Gastroesophageal sphincter (tissue), 3 donors: ENCODE data around the gene FCHO1.

Source experiments
- EP300 ChIP-seq: sonication (generic); formaldehyde crosslinking; IDR thresholded peaks from one replicate; pipeline ENCODE4 v1.6.1; 2017; ENCODE audit warnings: antibody characterized with exemption, mild to moderate bottlenecking
- POLR2A ChIP-seq, 2 donors: fragments of 450-650 bp; IDR thresholded peaks; one replicate each; pipeline ENCODE4 v1.6.1; 2017; ENCODE audit warnings: antibody characterized with exemption in 2 of 2, mild to moderate bottlenecking in 2 of 2, moderate library complexity in 1 of 2
- TF ChIP-seq, protein P1 (sequence below), 4 experiments: fragments of 200-600 bp in 2 of 4; fragments of 450-650 bp in 2 of 4; sonication (generic) in 1 of 4; IDR thresholded peaks; one replicate each; pipeline ENCODE4 v1.5.1; 2017 to 2019; ENCODE audit warnings: antibody characterized with exemption in 4 of 4, mild to moderate bottlenecking in 2 of 4, moderate library complexity in 2 of 4

DNA sequence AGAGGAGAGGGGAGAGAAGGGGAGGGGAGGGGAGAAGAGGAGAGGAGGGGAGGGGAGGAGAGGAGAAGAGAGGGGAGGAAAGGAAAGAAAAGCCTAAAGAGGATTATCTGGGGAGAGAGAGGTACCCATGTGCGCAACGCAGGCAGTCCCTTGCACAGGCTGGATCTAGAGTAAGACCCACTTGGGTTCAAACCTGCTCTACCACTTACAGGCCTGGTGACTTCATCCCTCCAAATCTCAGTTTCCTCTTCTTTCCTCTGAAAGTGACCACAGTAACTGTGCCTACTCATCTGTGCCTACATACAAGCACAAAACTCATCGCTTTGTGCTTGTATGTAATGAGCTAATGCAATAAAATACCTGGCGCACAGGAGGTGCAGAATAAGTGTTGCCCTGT is 32.7 kb upstream of the FCHO1 start:
- TF ChIP-seq, protein P1, sequence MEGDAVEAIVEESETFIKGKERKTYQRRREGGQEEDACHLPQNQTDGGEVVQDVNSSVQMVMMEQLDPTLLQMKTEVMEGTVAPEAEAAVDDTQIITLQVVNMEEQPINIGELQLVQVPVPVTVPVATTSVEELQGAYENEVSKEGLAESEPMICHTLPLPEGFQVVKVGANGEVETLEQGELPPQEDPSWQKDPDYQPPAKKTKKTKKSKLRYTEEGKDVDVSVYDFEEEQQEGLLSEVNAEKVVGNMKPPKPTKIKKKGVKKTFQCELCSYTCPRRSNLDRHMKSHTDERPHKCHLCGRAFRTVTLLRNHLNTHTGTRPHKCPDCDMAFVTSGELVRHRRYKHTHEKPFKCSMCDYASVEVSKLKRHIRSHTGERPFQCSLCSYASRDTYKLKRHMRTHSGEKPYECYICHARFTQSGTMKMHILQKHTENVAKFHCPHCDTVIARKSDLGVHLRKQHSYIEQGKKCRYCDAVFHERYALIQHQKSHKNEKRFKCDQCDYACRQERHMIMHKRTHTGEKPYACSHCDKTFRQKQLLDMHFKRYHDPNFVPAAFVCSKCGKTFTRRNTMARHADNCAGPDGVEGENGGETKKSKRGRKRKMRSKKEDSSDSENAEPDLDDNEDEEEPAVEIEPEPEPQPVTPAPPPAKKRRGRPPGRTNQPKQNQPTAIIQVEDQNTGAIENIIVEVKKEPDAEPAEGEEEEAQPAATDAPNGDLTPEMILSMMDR (IDR thresholded peaks at IDR 0.05) = no peak
- TF ChIP-seq POLR2A (IDR thresholded peaks at IDR 0.05) (no peak), EP300 (no peak)
